ENCODE data around the gene PCNT.
"Not testable (repeated sequence)": the region's sequence is repeated elsewhere in the genome, so short reads cannot be mapped to it uniquely, and the experiment has no call there.

The PCNT gene

GRCh38 chr21:46363698-46364097, 39.7 kb downstream of the PCNT start:
- DNase-seq, result no peak

DNA sequence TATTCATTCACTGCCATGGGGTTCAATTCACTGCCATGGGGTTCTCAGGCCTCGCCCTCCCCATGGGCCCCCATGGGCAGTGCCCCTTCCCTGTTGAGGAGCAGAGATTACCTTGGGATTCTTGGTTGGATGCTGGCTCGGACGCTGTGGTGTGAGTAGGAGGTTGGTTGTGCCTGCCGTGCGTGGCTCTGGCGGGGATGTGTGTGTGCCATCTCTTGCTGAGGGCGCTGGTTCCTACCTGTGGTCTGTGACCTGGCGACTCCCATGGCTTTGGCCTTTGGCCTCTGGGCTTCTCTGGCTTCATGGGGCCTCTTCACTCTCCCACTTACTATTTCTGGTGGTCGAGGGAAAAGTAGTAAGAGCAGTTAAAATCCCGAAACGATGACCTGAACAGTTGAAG, 42.1 kb downstream of the PCNT start:
- DNase-seq, result no peak

DNA sequence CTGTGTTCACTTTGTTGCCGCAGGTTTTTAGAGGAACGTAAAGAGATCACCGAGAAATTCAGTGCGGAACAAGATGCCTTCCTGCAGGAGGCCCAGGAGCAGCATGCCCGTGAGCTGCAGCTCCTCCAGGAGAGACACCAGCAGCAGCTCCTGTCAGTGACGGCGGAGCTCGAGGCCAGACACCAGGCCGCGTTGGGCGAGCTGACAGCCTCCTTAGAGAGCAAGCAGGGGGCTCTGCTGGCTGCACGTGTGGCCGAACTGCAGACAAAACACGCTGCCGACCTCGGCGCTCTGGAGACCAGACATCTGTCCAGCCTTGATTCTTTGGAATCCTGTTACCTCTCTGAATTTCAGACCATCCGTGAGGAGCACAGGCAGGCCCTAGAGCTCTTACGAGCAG, 42.6 kb downstream of the PCNT start:
- DNase-seq, result no peak

GRCh38 chr21:46366966-46367365, 43.0 kb downstream of the PCNT start:
- DNase-seq, result no peak

GRCh38 chr21:46368533-46369285, 44.8 kb downstream of the PCNT start:
- DNase-seq, result no peak

DNA sequence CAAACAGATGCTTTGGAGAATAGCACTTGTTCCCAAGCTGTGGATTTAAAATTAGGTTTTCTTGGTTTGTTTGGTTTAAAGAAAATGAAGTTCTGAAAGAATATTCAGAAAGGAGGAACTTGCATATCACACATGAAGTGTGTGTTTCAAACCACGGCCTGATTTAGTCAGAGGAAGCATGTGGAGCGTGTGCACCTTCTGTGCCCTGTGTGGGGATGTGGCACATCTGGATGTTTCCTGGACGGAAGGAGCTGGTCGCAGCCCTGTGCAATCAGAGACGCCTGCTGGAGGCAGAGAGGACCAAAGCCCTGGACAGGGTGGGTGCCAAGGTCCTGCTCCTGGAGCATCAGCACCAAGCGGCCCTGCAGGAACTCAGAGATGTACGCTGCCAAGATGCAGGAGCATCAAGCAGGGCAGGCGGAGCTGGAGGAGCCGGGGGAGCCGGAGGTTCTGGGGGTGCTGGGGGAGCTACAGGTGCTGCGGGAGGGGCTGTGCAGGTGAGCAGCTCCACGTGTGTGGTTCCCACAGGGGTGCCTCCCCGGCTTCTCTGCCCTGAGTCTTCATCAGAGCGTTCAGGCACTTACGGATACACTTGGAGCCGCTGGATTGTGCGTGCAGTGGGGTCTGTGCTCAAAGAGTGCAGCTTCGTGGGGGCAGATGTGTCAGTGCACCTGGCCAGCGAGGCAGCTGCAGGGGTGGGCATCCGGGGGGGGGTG, 45.7 kb downstream of the PCNT start:
- DNase-seq, result no peak

DNA sequence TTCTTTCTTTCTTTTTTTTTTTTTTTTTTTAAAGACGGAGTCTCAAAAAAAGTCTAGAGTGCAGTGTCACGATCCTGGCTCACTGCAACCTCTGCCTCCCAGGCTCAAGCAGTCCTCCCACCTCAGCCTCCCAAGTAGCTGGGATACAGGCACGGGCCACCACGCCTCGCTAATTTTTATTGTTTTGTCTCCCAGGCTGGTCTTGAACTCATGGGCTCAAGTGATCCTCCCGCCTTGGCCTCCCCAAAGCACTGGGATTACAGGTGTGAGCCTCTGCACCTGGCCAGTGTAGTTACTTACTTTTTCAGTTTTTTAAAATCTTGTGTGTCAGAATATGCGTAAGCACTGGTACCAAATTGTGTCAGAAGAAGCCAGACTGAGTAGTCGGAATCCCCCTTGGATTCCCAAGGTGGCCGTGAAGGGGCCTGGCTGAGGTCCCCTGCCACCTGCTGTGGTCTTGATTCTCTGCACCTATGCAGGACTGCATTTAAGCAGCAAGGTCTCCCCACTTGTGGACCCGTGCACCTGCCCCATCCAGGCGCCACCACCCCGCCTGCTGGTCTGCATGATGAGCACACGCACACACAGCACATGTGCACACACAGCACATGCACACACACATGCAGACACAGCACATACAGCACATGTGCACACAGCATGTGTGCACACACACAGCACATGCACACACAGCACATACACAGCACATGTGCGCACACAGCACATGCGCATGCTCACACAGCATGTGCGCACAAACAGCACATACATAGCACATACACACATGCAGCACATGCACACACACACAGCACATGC, 47.5 kb downstream of the PCNT start:
- no peak for DNase-seq

GRCh38 chr21:46372014-46372485, 48.1 kb downstream of the PCNT start:
- no peak for DNase-seq

DNA sequence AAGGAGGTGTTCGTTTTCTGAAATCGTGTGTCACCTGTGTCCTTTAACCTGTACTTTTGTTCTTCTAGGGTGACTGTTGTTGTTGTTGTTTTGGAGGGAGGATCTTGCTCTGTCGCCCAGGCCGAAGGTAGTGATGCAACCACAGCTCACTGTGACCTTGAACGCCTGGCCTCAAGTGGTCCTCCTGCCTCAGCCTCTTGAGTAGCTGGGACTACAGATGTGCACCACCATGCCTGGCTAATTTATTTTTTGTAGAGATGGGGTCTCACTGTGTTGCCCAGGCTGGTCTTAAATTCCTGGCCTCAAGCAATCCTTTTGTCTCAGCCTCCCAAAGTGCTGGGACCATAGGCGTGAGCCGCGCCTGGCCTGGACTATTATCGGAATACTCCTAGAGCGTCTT, 49.0 kb downstream of the PCNT start:
- not testable (repeated sequence) for DNase-seq

- no peak for DNase-seq
Measured at GRCh38 chr21:46374761-46375389, 50.9 kb downstream of the PCNT start.

DNA sequence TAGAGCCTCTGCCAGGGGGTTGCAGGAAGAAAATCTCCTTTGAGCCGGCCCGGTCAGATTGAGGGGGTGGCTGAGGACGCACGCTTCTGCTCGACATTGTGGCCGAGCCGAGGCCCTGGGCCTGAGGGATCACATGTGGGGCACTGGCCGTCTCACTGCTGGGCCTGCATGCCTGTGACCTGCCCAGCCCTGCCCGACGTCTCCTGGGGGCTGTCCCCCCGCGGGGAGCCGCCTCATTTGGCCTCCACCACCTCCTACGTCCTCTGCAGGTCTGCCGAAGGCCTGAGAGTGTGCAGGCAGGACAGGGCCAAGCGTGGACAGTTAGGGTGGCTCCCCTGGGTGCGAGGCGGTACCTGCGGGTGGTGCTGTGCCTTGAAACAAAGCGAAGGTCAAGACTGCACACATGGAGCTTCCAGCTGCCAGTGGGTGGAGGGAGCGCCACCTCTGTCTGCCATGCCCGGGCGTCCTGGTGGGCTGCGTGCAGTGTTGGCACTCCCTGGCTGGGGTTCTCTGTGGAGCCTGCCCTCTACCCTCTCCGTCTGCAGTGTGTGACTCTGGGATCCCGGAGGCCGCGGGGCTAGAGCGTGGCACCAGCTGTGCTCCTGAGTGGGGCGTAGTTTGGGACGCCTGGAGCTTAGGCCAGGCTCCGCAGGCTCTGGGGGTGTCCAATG, 51.7 kb downstream of the PCNT start:
- no peak for DNase-seq

GRCh38 chr21:46376231-46376628, 52.3 kb downstream of the PCNT start:
- DNase-seq, result no peak

DNA sequence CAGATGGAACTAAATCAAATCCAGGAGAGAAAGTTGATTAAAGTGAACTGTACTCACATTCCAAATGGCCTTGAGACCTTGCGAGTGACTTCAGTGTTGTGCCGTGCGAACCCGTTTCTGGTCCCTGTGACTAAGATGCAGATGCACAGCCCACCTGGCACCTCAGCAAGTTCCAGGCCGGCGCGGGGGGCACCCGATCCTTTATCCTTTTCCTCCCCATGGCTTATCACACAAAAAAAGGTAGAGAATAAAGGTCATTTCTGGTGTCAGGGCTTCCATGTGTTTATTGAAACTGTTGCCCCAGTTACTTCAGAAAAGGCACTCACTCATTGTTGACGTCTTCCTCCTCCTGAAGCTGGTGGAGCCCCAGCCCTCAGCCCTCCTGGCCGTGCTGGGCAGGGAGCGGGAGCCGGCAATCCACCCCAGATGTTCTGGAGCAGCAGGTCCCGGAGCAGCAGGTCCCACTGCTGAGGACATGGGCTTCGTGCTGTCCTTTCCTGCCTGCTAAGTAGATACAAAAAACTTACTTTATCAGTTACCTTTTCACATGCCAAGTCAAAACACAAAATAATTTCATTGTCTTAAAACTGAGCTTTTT, 53.0 kb downstream of the PCNT start:
- no peak for DNase-seq

DNA sequence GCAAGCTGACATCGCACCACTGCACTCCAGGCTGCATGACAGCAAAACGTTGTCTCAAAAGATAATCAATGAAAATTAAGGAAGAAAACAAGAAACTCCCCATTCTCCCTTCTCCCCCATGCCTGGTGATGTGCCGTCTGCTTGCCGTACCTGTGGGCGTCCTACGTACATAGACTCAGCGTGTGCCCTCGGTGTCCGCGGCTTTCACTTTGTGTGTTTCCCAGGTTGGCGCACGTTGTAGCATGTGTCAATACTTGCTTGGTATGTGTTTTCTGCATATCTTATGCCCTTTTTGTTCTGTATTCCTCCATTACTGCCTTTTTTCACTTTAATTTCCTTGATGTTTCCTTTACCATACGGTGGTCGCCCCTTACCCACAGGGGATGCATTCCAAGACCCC, 53.8 kb downstream of the PCNT start:
- no peak for DNase-seq

DNA sequence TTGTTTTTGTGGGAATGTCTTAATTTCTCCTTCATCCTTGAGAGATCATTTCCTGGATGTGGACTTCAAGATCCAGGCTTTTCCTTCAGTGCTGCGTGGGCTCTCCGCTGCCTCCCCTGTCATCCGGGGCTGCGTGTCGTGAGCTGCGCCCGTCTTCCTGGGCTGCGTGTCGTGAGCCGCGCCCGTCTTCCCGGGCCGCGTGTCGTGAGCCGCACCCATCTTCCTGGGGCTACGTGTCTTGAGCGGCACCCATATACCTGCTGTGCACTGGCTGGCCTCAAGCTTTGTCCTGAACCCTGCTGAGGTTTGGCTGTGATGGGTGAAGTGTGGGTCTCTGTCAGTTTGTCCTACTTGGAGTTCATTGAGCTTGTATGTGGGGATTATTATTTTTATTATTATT, 55.1 kb downstream of the PCNT start:
- DNase-seq, result no peak

DNA sequence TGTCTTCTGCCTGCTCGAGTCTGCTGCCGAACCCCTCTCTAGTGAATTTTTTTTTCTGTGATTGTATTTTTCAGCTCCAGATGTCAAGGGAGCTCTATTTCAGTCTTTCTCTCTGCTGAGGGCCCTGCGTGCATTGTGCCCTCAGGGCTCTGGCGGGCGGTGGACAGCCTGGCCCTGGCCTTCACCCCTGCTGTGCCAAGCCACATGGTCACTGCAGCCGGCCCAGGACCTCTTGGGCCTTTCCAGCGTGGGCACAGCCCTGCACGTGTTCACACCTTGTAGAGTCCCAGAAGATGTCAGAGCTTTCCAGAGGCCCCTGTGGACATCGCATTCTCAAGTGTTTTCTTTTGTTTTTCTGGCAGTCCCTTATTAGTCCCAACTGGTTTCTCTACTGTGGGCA, 55.7 kb downstream of the PCNT start:
- no peak for DNase-seq

DNA sequence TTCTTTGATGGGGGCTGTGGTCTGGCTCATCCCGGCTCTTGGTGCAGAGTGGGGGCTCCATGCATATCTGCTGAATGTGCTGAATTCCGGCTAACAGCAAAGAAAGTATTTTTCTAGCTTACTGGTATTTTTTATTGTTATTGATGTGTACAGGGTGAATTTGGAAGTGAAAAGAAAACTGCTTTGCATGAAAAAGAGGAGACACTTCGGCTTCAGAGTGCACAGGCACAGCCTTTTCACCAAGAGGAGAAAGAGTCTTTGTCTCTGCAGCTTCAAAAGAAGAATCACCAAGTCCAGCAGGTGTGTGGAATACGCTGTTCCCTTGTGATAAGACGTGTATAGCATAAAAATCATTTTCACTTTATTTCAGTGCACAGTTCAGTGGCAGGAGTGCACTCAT, 57.6 kb downstream of the PCNT start:
- DNase-seq, result no peak

GRCh38 chr21:46384556-46384955, 60.6 kb downstream of the PCNT start:
- no peak for DNase-seq

GRCh38 chr21:46385846-46386733, 62.1 kb downstream of the PCNT start:
- no peak for DNase-seq

DNA sequence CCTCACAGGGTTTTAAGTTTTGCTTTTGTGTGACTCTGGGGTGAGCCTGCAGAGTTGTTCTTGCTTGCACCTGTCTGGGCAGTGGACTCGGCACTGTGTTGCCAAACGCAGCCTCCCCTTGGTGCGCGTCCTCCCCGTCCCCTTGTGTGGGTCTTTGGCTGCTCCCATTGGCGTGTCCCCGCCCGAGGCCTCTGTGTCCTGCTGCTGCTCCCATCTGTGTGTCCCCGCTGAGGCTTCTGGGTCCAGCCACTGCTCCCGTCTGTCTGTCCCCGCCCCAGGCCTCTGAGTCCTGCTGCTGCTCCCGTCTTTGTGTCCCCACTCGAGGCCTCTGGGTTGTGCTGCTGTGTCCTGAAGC, 62.8 kb downstream of the PCNT start:
- DNase-seq, result no peak

DNA sequence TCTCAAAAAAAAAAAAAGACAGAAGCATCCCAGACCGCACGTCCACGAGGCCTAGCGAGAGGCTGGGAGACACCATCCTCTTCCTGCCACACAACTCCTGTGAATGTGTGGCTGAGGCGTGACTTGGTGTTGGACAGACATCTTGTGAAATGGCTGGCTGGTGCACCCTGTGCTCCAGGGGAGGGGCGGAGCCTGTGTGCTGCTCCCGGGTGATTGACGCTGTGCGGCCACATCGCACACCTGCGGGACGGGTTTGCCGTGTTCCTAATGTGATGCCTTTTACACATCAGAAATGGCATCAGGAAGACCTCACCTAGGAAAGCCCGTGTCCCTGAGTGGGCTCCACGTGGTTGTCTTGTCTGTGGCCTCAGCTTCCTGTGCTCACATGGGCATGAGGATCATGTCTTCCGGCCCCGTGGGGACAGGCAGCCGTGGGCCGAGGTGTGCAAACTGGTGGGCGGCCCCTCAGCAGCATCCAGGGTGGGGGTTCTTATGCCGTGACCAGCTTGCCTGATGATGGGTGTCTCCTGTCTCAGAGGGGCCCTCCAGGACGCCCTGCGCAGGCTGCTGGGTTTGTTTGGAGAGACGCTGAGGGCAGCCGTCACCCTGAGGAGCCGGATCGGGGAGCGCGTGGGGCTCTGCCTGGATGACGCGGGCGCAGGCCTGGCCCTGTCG, 64.4 kb downstream of the PCNT start:
- no peak for DNase-seq

All from NCI-H1694 treated with DMSO at 0.1 percent for 48 hours (cell line).